SH-SY5Y (cell line): Measurements from ENCODE around the gene ATP8B4.

Source experiments
- GATA2 ChIP-seq: IDR thresholded peaks from 2 replicates; pipeline ENCODE4 v1.6.1; 2011; ENCODE audit warnings: mild to moderate bottlenecking, low read depth, low read length
- GATA3 ChIP-seq: IDR thresholded peaks from 2 replicates; pipeline ENCODE4 v1.6.1; 2011; ENCODE audit warnings: low read depth, mild to moderate bottlenecking, low read length, moderate library complexity

- TF ChIP-seq GATA2 = no peak
- TF ChIP-seq GATA3 = no peak
Measured at GRCh38 chr15:49827311-49827710, 291.7 kb downstream of the ATP8B4 start.
